ENCODE measurements around the gene RPS6KA5.

Gene RPS6KA5

DNA sequence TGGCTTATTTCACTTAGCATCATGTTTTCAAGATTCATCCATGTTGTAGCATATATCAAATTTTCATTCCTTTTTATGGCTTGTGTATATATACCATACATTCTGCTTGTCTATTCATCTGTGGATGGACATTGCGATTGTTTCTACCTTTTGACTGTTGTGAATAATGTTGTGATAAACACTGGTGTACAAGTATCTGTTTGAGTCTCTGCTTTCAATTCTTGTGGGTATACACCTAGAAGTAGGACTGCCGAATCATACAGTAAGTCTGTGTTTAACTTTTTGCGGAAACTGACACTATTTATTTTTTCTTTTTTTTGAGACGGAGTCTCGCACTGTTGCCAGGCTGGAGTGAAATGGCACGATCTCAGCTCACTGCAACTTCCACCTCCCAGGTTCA, 19.6 kb upstream of the RPS6KA5 start:
- WGBS (ENCODE audit: extremely low coverage, insufficient coverage, insufficient read length) = no CpG with 5 or more reads among the region's 6 CpGs
- H3K4me3 ChIP-seq (ENCODE audit: low read depth, low read length) = no peak overlapping the region

DNA sequence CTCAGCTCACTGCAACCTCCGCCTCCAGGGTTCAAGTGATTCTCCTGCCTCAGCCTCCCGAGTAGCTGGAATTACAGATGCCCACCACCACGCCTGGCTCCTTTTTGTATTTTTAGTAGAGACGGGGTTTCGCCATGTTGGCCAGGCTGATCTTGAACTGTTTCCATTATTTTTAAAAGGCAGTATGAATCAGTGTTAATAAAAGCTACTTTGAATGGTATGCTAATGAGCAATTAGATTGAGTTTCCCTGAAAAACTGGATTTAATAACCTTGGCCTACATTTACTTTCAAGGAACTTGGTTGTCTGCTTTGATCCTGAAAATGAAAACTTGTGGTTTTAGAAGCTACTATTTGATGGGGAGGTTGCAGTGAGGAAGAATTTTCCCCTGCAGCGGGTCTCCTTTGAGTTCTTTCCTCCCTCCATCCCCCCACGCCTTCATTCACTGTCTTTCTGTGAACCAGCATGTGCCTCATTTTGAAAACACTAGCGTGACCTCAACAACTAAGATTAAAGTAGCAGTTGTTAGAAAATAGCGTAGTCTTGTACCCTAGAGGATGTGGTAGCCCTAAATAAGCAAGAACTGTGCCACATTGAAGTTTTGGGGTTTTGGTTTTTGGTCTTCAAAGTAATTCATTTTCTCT, 17.8 kb upstream of the RPS6KA5 start:
- H2BK12ac ChIP-seq (ENCODE audit: low read length) = no peak overlapping the region
- DNase-seq = no peak

More for the DNA sequence above, 19.6 kb upstream of the RPS6KA5 start:
- H3K18ac ChIP-seq (ENCODE audit: low read length) = no peak overlapping the region
- no peaks in the 10 kb centered on the region for H3K27me3 ChIP-seq (ENCODE audit: insufficient read depth, low read length)
- no peak overlapping the region for H4K91ac ChIP-seq (ENCODE audit: low read depth, low read length)
- H3K27ac ChIP-seq (ENCODE audit: low read depth, low read length) = no peak overlapping the region
- H3K79me2 ChIP-seq (ENCODE audit: control insufficient read depth, insufficient read depth, low read length, poor library complexity) = no peaks in the 10 kb centered on the region
- no peak overlapping the region for H3K14ac ChIP-seq (ENCODE audit: low read length)
- no peak overlapping the region for H2BK120ac ChIP-seq (ENCODE audit: insufficient read depth, low read length, poor library complexity)
- no peak overlapping the region for H2BK5ac ChIP-seq (ENCODE audit: low read depth, low read length, poor library complexity)
- H4K8ac ChIP-seq (ENCODE audit: low read depth, low read length) = no peak overlapping the region
- H3K4me2 ChIP-seq (ENCODE audit: low read length) = no peak overlapping the region
- H4K12ac ChIP-seq (ENCODE audit: low read depth, low read length) = no peak overlapping the region
- H3K4me1 ChIP-seq (ENCODE audit: control insufficient read depth in 1 of 2, insufficient read depth in 2 of 2, low read length in 2 of 2) = no peaks in the 10 kb centered on the region
- peaks cover 2% of the 10 kb centered on the region for H3K9me3 ChIP-seq (ENCODE audit: insufficient read depth, low read depth, low read length)
- no peaks in the 10 kb centered on the region for H3K79me1 ChIP-seq (ENCODE audit: low read length)
- no peak for DNase-seq
- no peak overlapping the region for H2BK12ac ChIP-seq (ENCODE audit: low read length)
- no peaks in the 10 kb centered on the region for H3K36me3 ChIP-seq (ENCODE audit: control insufficient read depth in 1 of 2, insufficient read depth in 2 of 2, low read length in 2 of 2)
- no peak overlapping the region for H3K23ac ChIP-seq (ENCODE audit: low read length)
- no peak overlapping the region for H2AFZ ChIP-seq (ENCODE audit: insufficient read depth, low read length, poor library complexity)
- no peak overlapping the region for H3K4ac ChIP-seq (ENCODE audit: low read depth, low read length)
- no peak overlapping the region for H2AK5ac ChIP-seq (ENCODE audit: low read length)
- no peak overlapping the region for H3K9ac ChIP-seq (ENCODE audit: low read length)

GRCh38 chr14:91075553-91075952, 15.1 kb upstream of the RPS6KA5 start:
- Histone ChIP-seq H2BK120ac (ENCODE audit: insufficient read depth, low read length, poor library complexity) (no peak overlapping the region), H3K4me2 (ENCODE audit: low read length) (no peak overlapping the region), H3K4ac (ENCODE audit: low read depth, low read length) (no peak overlapping the region), H3K23ac (ENCODE audit: low read length) (no peak overlapping the region), H2BK5ac (ENCODE audit: low read depth, low read length, poor library complexity) (no peak overlapping the region), H3K36me3 (ENCODE audit: control insufficient read depth in 1 of 2, insufficient read depth in 2 of 2, low read length in 2 of 2) (no peaks in the 10 kb centered on the region), H2AK5ac (ENCODE audit: low read length) (no peak overlapping the region), H3K4me3 (ENCODE audit: low read depth, low read length) (no peak overlapping the region), H3K27me3 (ENCODE audit: insufficient read depth, low read length) (no peaks in the 10 kb centered on the region), H3K14ac (ENCODE audit: low read length) (no peak overlapping the region), H3K79me1 (ENCODE audit: low read length) (no peaks in the 10 kb centered on the region), H3K27ac (ENCODE audit: low read depth, low read length) (no peak overlapping the region), H4K12ac (ENCODE audit: low read depth, low read length) (no peak overlapping the region), H3K9ac (ENCODE audit: low read length) (no peak overlapping the region), H4K8ac (ENCODE audit: low read depth, low read length) (no peak overlapping the region), H3K4me1 (ENCODE audit: control insufficient read depth in 1 of 2, insufficient read depth in 2 of 2, low read length in 2 of 2) (no peaks in the 10 kb centered on the region), H3K79me2 (ENCODE audit: control insufficient read depth, insufficient read depth, low read length, poor library complexity) (no peaks in the 10 kb centered on the region), H2AFZ (ENCODE audit: insufficient read depth, low read length, poor library complexity) (no peak overlapping the region), H4K91ac (ENCODE audit: low read depth, low read length) (no peak overlapping the region), H3K9me3 (ENCODE audit: insufficient read depth, low read depth, low read length) (no peaks in the 10 kb centered on the region), H2BK12ac (ENCODE audit: low read length) (no peak overlapping the region), H3K18ac (ENCODE audit: low read length) (no peak overlapping the region)
- DNase-seq = no peak
- WGBS (ENCODE audit: extremely low coverage, insufficient coverage, insufficient read length) = no CpG with 5 or more reads among the region's 5 CpGs

More for the DNA sequence above, 17.8 kb upstream of the RPS6KA5 start:
- no peaks in the 10 kb centered on the region for H3K9me3 ChIP-seq (ENCODE audit: insufficient read depth, low read depth, low read length)
- no peak overlapping the region for H2BK120ac ChIP-seq (ENCODE audit: insufficient read depth, low read length, poor library complexity)
- H3K79me2 ChIP-seq (ENCODE audit: control insufficient read depth, insufficient read depth, low read length, poor library complexity) = no peaks in the 10 kb centered on the region
- no peak overlapping the region for H3K4me3 ChIP-seq (ENCODE audit: low read depth, low read length)
- no peak overlapping the region for H4K8ac ChIP-seq (ENCODE audit: low read depth, low read length)
- H4K91ac ChIP-seq (ENCODE audit: low read depth, low read length) = no peak overlapping the region
- no peak overlapping the region for H2AK5ac ChIP-seq (ENCODE audit: low read length)
- no peak overlapping the region for H3K4me2 ChIP-seq (ENCODE audit: low read length)
- no peaks in the 10 kb centered on the region for H3K27me3 ChIP-seq (ENCODE audit: insufficient read depth, low read length)
- H3K27ac ChIP-seq (ENCODE audit: low read depth, low read length) = no peak overlapping the region
- H3K14ac ChIP-seq (ENCODE audit: low read length) = no peak overlapping the region
- H3K79me1 ChIP-seq (ENCODE audit: low read length) = no peaks in the 10 kb centered on the region
- WGBS (ENCODE audit: extremely low coverage, insufficient coverage, insufficient read length) = no CpG with 5 or more reads among the region's 9 CpGs
- no peaks in the 10 kb centered on the region for H3K36me3 ChIP-seq (ENCODE audit: control insufficient read depth in 1 of 2, insufficient read depth in 2 of 2, low read length in 2 of 2)
- no peaks in the 10 kb centered on the region for H3K4me1 ChIP-seq (ENCODE audit: control insufficient read depth in 1 of 2, insufficient read depth in 2 of 2, low read length in 2 of 2)
- H3K18ac ChIP-seq (ENCODE audit: low read length) = no peak overlapping the region
- no peak overlapping the region for H4K12ac ChIP-seq (ENCODE audit: low read depth, low read length)
- H2BK5ac ChIP-seq (ENCODE audit: low read depth, low read length, poor library complexity) = no peak overlapping the region
- no peak overlapping the region for H2AFZ ChIP-seq (ENCODE audit: insufficient read depth, low read length, poor library complexity)
- no peak overlapping the region for H3K4ac ChIP-seq (ENCODE audit: low read depth, low read length)
- H3K9ac ChIP-seq (ENCODE audit: low read length) = no peak overlapping the region
- H3K23ac ChIP-seq (ENCODE audit: low read length) = no peak overlapping the region

GRCh38 chr14:91070572-91070971, 10.1 kb upstream of the RPS6KA5 start:
- Histone ChIP-seq H4K91ac (ENCODE audit: low read depth, low read length) (no peak overlapping the region), H3K18ac (ENCODE audit: low read length) (no peak overlapping the region), H3K4ac (ENCODE audit: low read depth, low read length) (no peak overlapping the region), H3K23ac (ENCODE audit: low read length) (no peak overlapping the region), H3K4me2 (ENCODE audit: low read length) (no peak overlapping the region), H3K14ac (ENCODE audit: low read length) (no peak overlapping the region), H3K27ac (ENCODE audit: low read depth, low read length) (no peak overlapping the region), H3K79me1 (ENCODE audit: low read length) (no peaks in the 10 kb centered on the region), H3K27me3 (ENCODE audit: insufficient read depth, low read length) (no peaks in the 10 kb centered on the region), H2BK5ac (ENCODE audit: low read depth, low read length, poor library complexity) (no peak overlapping the region), H2BK12ac (ENCODE audit: low read length) (no peak overlapping the region), H3K9me3 (ENCODE audit: insufficient read depth, low read depth, low read length) (no peaks in the 10 kb centered on the region), H3K36me3 (ENCODE audit: control insufficient read depth in 1 of 2, insufficient read depth in 2 of 2, low read length in 2 of 2) (no peaks in the 10 kb centered on the region), H2AFZ (ENCODE audit: insufficient read depth, low read length, poor library complexity) (no peak overlapping the region), H3K9ac (ENCODE audit: low read length) (no peak overlapping the region), H4K8ac (ENCODE audit: low read depth, low read length) (no peak overlapping the region), H4K12ac (ENCODE audit: low read depth, low read length) (no peak overlapping the region), H2AK5ac (ENCODE audit: low read length) (no peak overlapping the region), H3K4me1 (ENCODE audit: control insufficient read depth in 1 of 2, insufficient read depth in 2 of 2, low read length in 2 of 2) (no peaks in the 10 kb centered on the region), H3K4me3 (ENCODE audit: low read depth, low read length) (no peak overlapping the region), H3K79me2 (ENCODE audit: control insufficient read depth, insufficient read depth, low read length, poor library complexity) (no peaks in the 10 kb centered on the region), H2BK120ac (ENCODE audit: insufficient read depth, low read length, poor library complexity) (no peak overlapping the region)
- DNase-seq = no peak
